Panc1 (cell line): Measurements from ENCODE around the gene MYL10. TPM values are rescaled to one million over a fixed set of nuclear protein-coding genes. Genes with fewer than 3 reads are reported as not detected.

Experiments
- ATAC-seq: fragments of 200-7000 bp; cut with Tn5 transposase; 2 replicates; pipeline ENCODE4 v1.9.1; 2020; ENCODE audit warnings: mild to moderate bottlenecking, moderate library complexity
- BruUV-seq: library from RNA; stranded (reverse); fragments of 400-500 nt; replicated peaks from 2 replicates; lab custom pipeline; 2021; lab: Mats Ljungman, UMichigan
- CTCF ChIA-PET: fragments of 300-600 bp; sonication (Branson Sonifier 250); formaldehyde crosslinking; loops from one replicate; lab custom pipeline; 2022; ENCODE audit warnings: antibody characterized with exemption; lab: Charles Lee
- POLR2A ChIA-PET: fragments of 300-600 bp; sonication (Branson Sonifier 250); formaldehyde crosslinking; loops from one replicate; lab custom pipeline; 2022; ENCODE audit warnings: antibody characterized with exemption; lab: Charles Lee
- DNase-seq: peaks from one replicate; pipeline ENCODE4 v3.0.0-alpha.2; 2010; ENCODE audit warnings: low read depth, low spot score
- H3K27ac ChIP-seq: 2 replicates; pipeline ENCODE4 v1.5.1; 2011; ENCODE audit warnings: mild to moderate bottlenecking, low read length, inconsistent platforms
- H3K27me3 ChIP-seq: fragments of 200-500 bp; sonication (Bioruptor generic); 2 replicates; pipeline ENCODE4 v1.6.0; 2014; ENCODE audit warnings: low read length, inconsistent platforms; ENCODE audit not compliant: control insufficient read depth, insufficient read depth
- H3K36me3 ChIP-seq: fragments of 200-500 bp; sonication (Bioruptor generic); 2 replicates; pipeline ENCODE4 v1.5.1; 2014; ENCODE audit warnings: inconsistent platforms, mild to moderate bottlenecking, low read length, moderate library complexity; ENCODE audit not compliant: control insufficient read depth, insufficient read depth
- H3K4me1 ChIP-seq: 2 replicates; pipeline ENCODE4 v1.5.1; 2011; ENCODE audit warnings: inconsistent platforms, mild to moderate bottlenecking, low read length, moderate library complexity; ENCODE audit not compliant: control insufficient read depth, insufficient read depth
- H3K4me3 ChIP-seq, 2 experiments: 2 replicates each; pipeline ENCODE4 v1.5.1; 2011 to 2012; ENCODE audit warnings: low read depth in 2 of 2, low read length in 2 of 2, mild to moderate bottlenecking in 2 of 2, inconsistent platforms in 1 of 2, moderate library complexity in 1 of 2
- H3K9me3 ChIP-seq: fragments of 200-500 bp; sonication (Bioruptor generic); 2 replicates; pipeline ENCODE4 v1.5.1; 2014; ENCODE audit warnings: low read depth, mild to moderate bottlenecking, inconsistent platforms, low read length, moderate library complexity; ENCODE audit not compliant: control insufficient read depth, insufficient read depth
- POLR2AphosphoS5 ChIP-seq: IDR thresholded peaks from 2 replicates; pipeline ENCODE4 v1.6.1; 2012; ENCODE audit warnings: mild to moderate bottlenecking, low read depth, low read length, moderate library complexity
- SIN3A ChIP-seq: IDR thresholded peaks from 2 replicates; pipeline ENCODE4 v1.6.1; 2012; ENCODE audit warnings: low read depth, mild to moderate bottlenecking, low read length, moderate library complexity, borderline replicate concordance; ENCODE audit not compliant: insufficient read depth
- TCF7L2 ChIP-seq: IDR thresholded peaks from 2 replicates; pipeline ENCODE4 v1.6.1; 2011; ENCODE audit warnings: mild to moderate bottlenecking, low read depth, low read length, inconsistent platforms
- in situ Hi-C: cut with HindIII; loops from 2 replicates; pipeline ENCODE4 v1.10.0; 2016; ENCODE audit warnings: low sequenced_read_pairs, low pct_unique_long_range_greater_than_20kb
- intact Hi-C: fragments of 100-400 bp; cut with micrococcal nuclease; formaldehyde crosslinking; loops from one replicate; pipeline ENCODE4 v1.10.0; 2022; ENCODE audit not compliant: unreplicated experiment
- total RNA-seq: library from RNA; stranded (reverse); gene quantifications from one replicate; pipeline ENCODE4 v1.2.1, GENCODE V29; 2021; ENCODE audit not compliant: unreplicated experiment
- TF ChIP-seq, protein P1 (sequence below): fragments of 450-650 bp; IDR thresholded peaks from 2 replicates; pipeline ENCODE4 v1.5.1; 2017; ENCODE audit warnings: mild to moderate bottlenecking
- TF ChIP-seq, protein P2 (sequence below), 2 experiments: IDR thresholded peaks; 2 replicates each; pipeline ENCODE4 v1.6.1; 2011 to 2012; ENCODE audit warnings: low read depth in 2 of 2, control low read depth in 1 of 2, low read length in 1 of 2, mild to moderate bottlenecking in 1 of 2, moderate library complexity in 1 of 2; ENCODE audit not compliant: insufficient read depth in 1 of 2

The MYL10 gene
- total RNA-seq, 1 experiment from 2014 or later, result not detected

DNA sequence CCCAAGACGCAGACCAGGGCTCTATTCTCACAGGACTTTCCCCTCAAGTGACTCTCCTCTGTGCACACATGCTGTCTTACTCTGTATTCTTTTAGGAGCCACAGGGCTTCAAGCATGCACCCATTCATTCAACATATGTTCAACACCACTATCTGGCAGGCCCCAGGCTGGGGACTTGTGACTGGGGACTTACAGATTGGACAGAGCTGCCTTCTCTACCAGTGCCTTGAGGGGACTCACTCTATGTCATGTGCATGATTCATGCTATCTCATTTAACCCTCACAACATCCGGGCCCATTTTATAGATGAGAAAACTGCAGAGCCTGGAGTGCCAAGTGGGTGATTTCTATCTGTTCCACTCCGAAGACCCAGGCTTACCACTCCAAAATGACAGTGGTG is 34.3 kb downstream of the MYL10 start:
- H3K4me3 ChIP-seq, result no peak overlapping the region
- intact Hi-C loops (no loop called here), in situ Hi-C loops (no loop called here)
- ChIA-PET CTCF (interaction anchor here (0.6 kb wide), 1 partner anchor 639 kb away, joined by 3 read pairs; no protein-coding TSS in a partner anchor), POLR2A (no interaction called here)
- ATAC-seq, result no peak
- H3K4me1 ChIP-seq, result no peaks in the 10 kb centered on the region
- H3K27ac ChIP-seq, result no peak overlapping the region
- no peaks in the 10 kb centered on the region for H3K36me3 ChIP-seq
- H3K27me3 ChIP-seq, result no peaks in the 10 kb centered on the region
- H3K9me3 ChIP-seq, result no peaks in the 10 kb centered on the region
- no peak for DNase-seq
- TF ChIP-seq, protein P1, sequence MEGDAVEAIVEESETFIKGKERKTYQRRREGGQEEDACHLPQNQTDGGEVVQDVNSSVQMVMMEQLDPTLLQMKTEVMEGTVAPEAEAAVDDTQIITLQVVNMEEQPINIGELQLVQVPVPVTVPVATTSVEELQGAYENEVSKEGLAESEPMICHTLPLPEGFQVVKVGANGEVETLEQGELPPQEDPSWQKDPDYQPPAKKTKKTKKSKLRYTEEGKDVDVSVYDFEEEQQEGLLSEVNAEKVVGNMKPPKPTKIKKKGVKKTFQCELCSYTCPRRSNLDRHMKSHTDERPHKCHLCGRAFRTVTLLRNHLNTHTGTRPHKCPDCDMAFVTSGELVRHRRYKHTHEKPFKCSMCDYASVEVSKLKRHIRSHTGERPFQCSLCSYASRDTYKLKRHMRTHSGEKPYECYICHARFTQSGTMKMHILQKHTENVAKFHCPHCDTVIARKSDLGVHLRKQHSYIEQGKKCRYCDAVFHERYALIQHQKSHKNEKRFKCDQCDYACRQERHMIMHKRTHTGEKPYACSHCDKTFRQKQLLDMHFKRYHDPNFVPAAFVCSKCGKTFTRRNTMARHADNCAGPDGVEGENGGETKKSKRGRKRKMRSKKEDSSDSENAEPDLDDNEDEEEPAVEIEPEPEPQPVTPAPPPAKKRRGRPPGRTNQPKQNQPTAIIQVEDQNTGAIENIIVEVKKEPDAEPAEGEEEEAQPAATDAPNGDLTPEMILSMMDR, result no peak
- TF ChIP-seq SIN3A (no peak), TCF7L2 (no peak), POLR2AphosphoS5 (no peak)
- TF ChIP-seq, protein P2, sequence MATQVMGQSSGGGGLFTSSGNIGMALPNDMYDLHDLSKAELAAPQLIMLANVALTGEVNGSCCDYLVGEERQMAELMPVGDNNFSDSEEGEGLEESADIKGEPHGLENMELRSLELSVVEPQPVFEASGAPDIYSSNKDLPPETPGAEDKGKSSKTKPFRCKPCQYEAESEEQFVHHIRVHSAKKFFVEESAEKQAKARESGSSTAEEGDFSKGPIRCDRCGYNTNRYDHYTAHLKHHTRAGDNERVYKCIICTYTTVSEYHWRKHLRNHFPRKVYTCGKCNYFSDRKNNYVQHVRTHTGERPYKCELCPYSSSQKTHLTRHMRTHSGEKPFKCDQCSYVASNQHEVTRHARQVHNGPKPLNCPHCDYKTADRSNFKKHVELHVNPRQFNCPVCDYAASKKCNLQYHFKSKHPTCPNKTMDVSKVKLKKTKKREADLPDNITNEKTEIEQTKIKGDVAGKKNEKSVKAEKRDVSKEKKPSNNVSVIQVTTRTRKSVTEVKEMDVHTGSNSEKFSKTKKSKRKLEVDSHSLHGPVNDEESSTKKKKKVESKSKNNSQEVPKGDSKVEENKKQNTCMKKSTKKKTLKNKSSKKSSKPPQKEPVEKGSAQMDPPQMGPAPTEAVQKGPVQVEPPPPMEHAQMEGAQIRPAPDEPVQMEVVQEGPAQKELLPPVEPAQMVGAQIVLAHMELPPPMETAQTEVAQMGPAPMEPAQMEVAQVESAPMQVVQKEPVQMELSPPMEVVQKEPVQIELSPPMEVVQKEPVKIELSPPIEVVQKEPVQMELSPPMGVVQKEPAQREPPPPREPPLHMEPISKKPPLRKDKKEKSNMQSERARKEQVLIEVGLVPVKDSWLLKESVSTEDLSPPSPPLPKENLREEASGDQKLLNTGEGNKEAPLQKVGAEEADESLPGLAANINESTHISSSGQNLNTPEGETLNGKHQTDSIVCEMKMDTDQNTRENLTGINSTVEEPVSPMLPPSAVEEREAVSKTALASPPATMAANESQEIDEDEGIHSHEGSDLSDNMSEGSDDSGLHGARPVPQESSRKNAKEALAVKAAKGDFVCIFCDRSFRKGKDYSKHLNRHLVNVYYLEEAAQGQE (IDR thresholded peaks at IDR 0.05; ENCODE audit: insufficient read depth in 1 of 2, low read depth in 2 of 2, low read length in 1 of 2), result no peak
- no TSS peak for BruUV-seq

DNA sequence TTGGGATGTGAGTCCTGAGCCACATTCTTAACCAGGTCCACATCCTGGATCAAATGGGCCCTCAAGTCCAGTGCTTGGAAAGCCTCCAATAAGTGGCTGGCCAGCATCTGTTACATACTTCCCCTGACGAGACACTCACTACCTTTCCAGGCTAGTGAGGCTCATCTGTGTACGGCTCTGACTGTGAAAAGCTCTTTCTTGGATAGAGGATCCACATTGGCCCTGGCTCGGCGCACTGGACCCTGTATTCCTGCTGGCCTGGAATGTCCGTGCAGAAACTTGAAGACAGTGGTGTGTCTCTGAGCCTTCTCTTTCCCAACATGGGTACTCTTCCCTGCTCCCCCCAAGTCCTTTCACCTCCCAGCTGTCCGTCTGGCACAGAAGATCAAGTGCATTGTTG is 35.5 kb downstream of the MYL10 start:
- Histone ChIP-seq H3K36me3 (no peaks in the 10 kb centered on the region), H3K27ac (no peak overlapping the region), H3K4me3 (no peak overlapping the region), H3K9me3 (no peaks in the 10 kb centered on the region), H3K27me3 (no peaks in the 10 kb centered on the region), H3K4me1 (no peaks in the 10 kb centered on the region)
- ATAC-seq, result 0 out of 2 replicates have a peak, but pooled peaks have one; percentile 32
- TF ChIP-seq, protein P1, result no peak
- no peak for TF ChIP-seq POLR2AphosphoS5
- TF ChIP-seq, protein P2 (IDR thresholded peaks at IDR 0.05; ENCODE audit: insufficient read depth in 1 of 2, low read depth in 2 of 2, low read length in 1 of 2), result no peak
- TF ChIP-seq SIN3A, result no peak
- TF ChIP-seq TCF7L2, result no peak
- no TSS peak for BruUV-seq
- ChIA-PET POLR2A (no interaction called here), CTCF (no interaction called here)
- in situ Hi-C loops, result no loop called here
- intact Hi-C loops, result no loop called here
- no peak for DNase-seq
